A172 (cell line): ENCODE results near the gene PNMA5. TPM values are rescaled to one million over a fixed set of nuclear protein-coding genes. Genes with fewer than 3 reads are reported as not detected.

Source experiments
- DNase-seq: peaks from one replicate; pipeline ENCODE4 v3.0.0-alpha.2; 2015; ENCODE audit warnings: low spot score
- total RNA-seq: library from RNA; depleted of rRNA; stranded (reverse); fragments of >200 nt; shearing (Covaris generic); gene quantifications from 2 replicates; pipeline ENCODE4 v1.2.3, GENCODE V29; 2014; rRNA removed

The PNMA5 gene
- total RNA-seq, 1 experiment from 2014 or later = not detected

- DNase-seq = peak; percentile 84
These were observed 35.1 kb downstream of the PNMA5 start for GRCh38 chrX:152958524-152959465.

DNA sequence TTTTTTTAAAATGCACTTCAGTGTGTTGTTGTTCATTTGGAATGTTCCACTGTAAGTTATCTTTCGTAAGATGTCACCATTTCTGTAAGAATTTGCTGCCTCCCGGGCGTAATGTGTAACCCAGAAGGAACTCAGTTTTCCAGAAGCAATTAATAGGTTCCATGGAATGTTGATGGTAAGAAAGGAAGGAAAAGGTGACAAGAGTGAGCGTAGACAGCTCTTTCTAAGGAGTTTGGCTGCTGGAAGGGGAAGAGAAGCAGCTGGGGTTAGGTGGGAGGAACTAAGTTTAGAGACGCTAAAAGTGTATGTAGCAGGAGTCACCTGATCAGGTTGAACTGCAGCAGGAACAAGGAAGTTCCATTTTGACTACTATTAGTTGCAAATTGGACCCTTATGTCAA lies 35.9 kb downstream of the PNMA5 start:
- DNase-seq = peak; percentile 25

GRCh38 chrX:152950786-152951185 lies 43.1 kb downstream of the PNMA5 start:
- DNase-seq = no peak

DNA sequence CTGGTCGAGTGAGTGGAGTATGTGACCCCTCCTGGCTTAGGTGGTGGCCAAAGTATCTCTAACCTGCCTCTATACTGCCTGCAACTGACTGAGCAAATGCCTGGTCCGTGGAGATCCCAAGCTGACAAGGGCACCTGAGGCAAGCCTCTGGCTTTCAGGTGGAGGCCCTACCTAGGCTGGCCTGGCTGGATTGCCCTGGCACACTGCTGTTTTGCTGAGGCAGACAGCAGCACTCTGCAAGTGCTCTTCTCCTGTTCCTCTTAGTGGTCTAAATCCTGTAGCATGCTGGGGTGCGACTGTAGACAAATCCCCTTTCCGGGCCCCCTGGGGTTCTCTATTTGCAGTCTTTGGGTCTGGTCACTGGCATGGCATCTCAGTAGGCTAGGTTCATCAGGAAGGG lies 44.8 kb downstream of the PNMA5 start:
- DNase-seq = no peak

DNA sequence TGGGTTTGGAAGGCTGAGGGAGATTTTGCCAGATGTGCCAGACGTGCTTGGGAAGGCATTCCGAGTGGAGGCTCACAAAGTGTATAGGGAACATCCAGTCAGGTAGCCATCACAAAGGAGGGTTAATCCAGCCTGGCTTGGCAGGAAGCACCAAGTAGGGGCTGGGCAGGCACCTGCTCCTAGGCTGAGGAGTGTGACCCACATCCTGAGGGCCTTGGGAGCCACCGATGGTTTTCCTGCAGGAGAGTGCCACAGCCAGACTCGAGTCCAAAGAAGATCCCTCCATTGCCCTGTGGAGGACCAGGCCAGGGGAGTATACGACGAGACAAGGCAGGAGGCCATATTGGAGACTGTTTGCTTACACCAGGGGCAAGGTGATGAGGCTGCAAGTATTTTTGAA lies 47.2 kb downstream of the PNMA5 start:
- no peak for DNase-seq

DNA sequence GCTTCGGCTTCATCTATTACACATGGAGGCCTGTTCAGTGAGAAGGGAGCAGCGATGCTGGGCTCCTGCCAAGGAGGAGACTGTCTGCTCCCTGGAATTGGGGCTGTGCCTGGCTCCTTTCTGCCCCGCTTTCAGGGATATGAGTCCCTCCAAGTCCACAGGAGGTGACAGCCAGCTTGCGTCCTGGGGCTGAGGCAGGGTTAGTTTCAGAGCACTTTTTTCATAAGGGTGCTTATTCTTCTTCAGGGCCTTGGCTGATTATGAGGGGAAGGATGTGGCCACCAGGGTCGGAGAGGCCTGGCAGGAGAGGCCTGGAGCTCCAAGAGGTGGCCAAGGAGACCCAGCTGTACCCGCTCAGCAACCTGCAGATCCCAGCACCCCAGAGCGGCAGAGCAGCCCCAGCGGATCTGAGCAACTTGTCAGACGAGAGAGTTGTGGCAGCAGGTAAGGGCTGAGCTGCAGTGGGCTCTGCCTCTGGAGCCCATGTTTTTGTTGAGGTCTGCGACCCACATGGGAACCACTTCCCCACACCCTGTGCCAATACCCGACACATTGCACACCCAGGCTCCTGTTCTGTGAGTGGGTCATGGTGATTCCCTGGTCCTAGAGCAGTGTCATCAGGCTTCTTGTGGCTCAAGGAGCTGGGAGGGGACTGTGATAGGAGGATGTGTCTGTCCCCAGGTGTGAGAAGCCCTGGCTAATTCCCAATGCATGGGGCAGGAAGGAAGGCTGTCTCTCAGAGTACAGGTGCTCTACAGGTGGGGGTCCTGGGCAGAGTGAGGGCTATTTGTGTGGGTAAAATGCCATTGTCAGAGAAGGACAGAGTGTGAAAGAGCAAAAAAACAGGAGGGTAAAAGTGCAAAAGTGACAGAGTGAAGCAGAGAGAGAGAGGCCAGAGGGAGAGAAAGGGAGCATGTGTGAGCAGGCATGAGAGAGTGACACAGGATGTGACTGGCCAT lies 48.6 kb downstream of the PNMA5 start:
- DNase-seq = no peak

GRCh38 chrX:152943826-152944225 lies 50.1 kb downstream of the PNMA5 start:
- no peak for DNase-seq

DNA sequence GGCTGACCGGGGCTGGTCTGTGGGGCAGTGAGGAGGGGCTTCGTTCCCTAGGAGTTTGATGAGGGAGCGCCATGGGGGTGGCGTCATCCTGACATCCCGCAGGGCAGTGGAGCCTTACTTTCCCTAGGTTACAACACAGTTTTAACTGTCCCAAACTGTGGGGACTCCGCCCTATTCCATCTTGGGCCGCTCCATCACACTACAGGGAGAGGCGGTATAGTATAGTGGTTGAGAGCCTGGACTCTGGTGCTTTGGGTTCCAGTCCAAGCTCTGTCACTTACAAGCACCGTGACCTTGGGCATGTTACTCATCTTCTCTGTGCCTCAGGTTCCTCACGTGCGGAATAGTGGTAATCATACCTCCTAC lies 51.9 kb downstream of the PNMA5 start:
- no peak for DNase-seq

- peak; percentile 91 for DNase-seq
These were observed 52.4 kb downstream of the PNMA5 start for GRCh38 chrX:152941328-152942076.

Other genes starting within 250 kb of the PNMA5 start
- 0.12 TPM in 1 of 2 replicates, not detected in the other for gene MAGEA2, start 240.3 kb downstream of the PNMA5 start, total RNA-seq
- gene CSAG3, start 234.9 kb downstream of the PNMA5 start, total RNA-seq = not detected in 2 replicates
- 78.2 and 78.3 TPM in 2 replicates for gene MAGEA6, start 224.4 kb downstream of the PNMA5 start, total RNA-seq
- gene CETN2, start 163.4 kb downstream of the PNMA5 start, total RNA-seq = 128 and 135 TPM in 2 replicates
- gene NSDHL, start 163.1 kb downstream of the PNMA5 start, total RNA-seq = 28.9 and 29.6 TPM in 2 replicates
- 1.7 and 4.9 TPM in 2 replicates for gene ZNF185, start 96.0 kb downstream of the PNMA5 start, total RNA-seq
- not detected in 2 replicates for gene PNMA3, start 62.4 kb upstream of the PNMA5 start, total RNA-seq
- gene PNMA6A, start 78.3 kb upstream of the PNMA5 start, total RNA-seq = 3.5 and 4.1 TPM in 2 replicates
- not detected in 2 replicates for gene MAGEA1, start 185.2 kb upstream of the PNMA5 start, total RNA-seq